ENCODE results near the gene ALPG.
A peak's percentile ranks its signal among the peaks of the same experiment; 100 is the strongest.
"Not testable (repeated sequence)": the region's sequence is repeated elsewhere in the genome, so short reads cannot be mapped to it uniquely, and the experiment has no call there.

Gene ALPG

GRCh38 chr2:232436381-232437194 is 29.9 kb downstream of the ALPG start:
- Mint-ChIP-seq H3K4me1 (peaks cover 11% of the 10 kb centered on the region), H3K36me3 (ENCODE audit: insufficient read depth) (peaks cover 1% of the 10 kb centered on the region), H3K4me3 (no peak overlapping the region), H3K27me3 (no peaks in the 10 kb centered on the region), H3K27ac (ENCODE audit: low read depth) (no peak overlapping the region), H3K9me3 (no peaks in the 10 kb centered on the region)
- DNase-seq (ENCODE audit: low spot score in 2 of 2) = no peak
- ATAC-seq (replicated peaks; ENCODE audit: extremely low read depth, poor library complexity, severe bottlenecking) = no peak

- Mint-ChIP-seq H3K4me3 (no peak overlapping the region), H3K36me3 (ENCODE audit: insufficient read depth) (peaks cover 1% of the 10 kb centered on the region), H3K9me3 (no peaks in the 10 kb centered on the region), H3K27me3 (no peaks in the 10 kb centered on the region), H3K4me1 (peaks cover 11% of the 10 kb centered on the region), H3K27ac (ENCODE audit: low read depth) (no peak overlapping the region)
- no peak for DNase-seq (ENCODE audit: low spot score in 2 of 2)
- no peak for ATAC-seq (replicated peaks; ENCODE audit: extremely low read depth, poor library complexity, severe bottlenecking)
Measured at GRCh38 chr2:232437195-232437571, 30.5 kb downstream of the ALPG start.

GRCh38 chr2:232438091-232438490 is 31.4 kb downstream of the ALPG start:
- no peak for ATAC-seq (replicated peaks; ENCODE audit: extremely low read depth, poor library complexity, severe bottlenecking)
- Mint-ChIP-seq H3K9me3 (no peaks in the 10 kb centered on the region), H3K4me3 (no peak overlapping the region), H3K27me3 (no peaks in the 10 kb centered on the region), H3K27ac (ENCODE audit: low read depth) (no peak overlapping the region), H3K4me1 (peaks cover 11% of the 10 kb centered on the region), H3K36me3 (ENCODE audit: insufficient read depth) (peaks cover 1% of the 10 kb centered on the region)
- no peak for DNase-seq (ENCODE audit: low spot score in 2 of 2)

- Mint-ChIP-seq H3K36me3 (ENCODE audit: insufficient read depth) (peaks cover 1% of the 10 kb centered on the region), H3K9me3 (no peaks in the 10 kb centered on the region), H3K4me3 (no peak overlapping the region), H3K4me1 (peaks cover 11% of the 10 kb centered on the region), H3K27ac (ENCODE audit: low read depth) (no peak overlapping the region), H3K27me3 (no peaks in the 10 kb centered on the region)
- ATAC-seq (replicated peaks; ENCODE audit: extremely low read depth, poor library complexity, severe bottlenecking) (peak; percentile 45), DNase-seq (ENCODE audit: low spot score in 2 of 2) (no peak)
Measured at GRCh38 chr2:232438951-232439757, 32.5 kb downstream of the ALPG start.

- ATAC-seq (replicated peaks; ENCODE audit: extremely low read depth, poor library complexity, severe bottlenecking) (no peak), DNase-seq (ENCODE audit: low spot score in 2 of 2) (no peak)
- Mint-ChIP-seq H3K9me3 (no peaks in the 10 kb centered on the region), H3K36me3 (ENCODE audit: insufficient read depth) (peaks cover 1% of the 10 kb centered on the region), H3K4me1 (peaks cover 11% of the 10 kb centered on the region), H3K27ac (ENCODE audit: low read depth) (no peak overlapping the region), H3K27me3 (no peaks in the 10 kb centered on the region), H3K4me3 (no peak overlapping the region)
Measured at GRCh38 chr2:232439758-232440135, 33.1 kb downstream of the ALPG start.

GRCh38 chr2:232440220-232441018 is 33.8 kb downstream of the ALPG start:
- peak; percentile 79 to 87 for DNase-seq (ENCODE audit: low spot score in 2 of 2)
- not testable (repeated sequence) for H3K27me3 Mint-ChIP-seq; H3K9me3 Mint-ChIP-seq; H3K36me3 Mint-ChIP-seq (ENCODE audit: insufficient read depth); H3K27ac Mint-ChIP-seq (ENCODE audit: low read depth); H3K4me3 Mint-ChIP-seq
- peaks cover 11% of the 10 kb centered on the region for H3K4me1 Mint-ChIP-seq
- ATAC-seq (replicated peaks; ENCODE audit: extremely low read depth, poor library complexity, severe bottlenecking) = peak; percentile 73

- Mint-ChIP-seq H3K4me1 (peaks cover 11% of the 10 kb centered on the region), H3K27ac (ENCODE audit: low read depth) (no peak overlapping the region), H3K4me3 (no peak overlapping the region), H3K27me3 (no peaks in the 10 kb centered on the region), H3K36me3 (ENCODE audit: insufficient read depth) (peaks cover 1% of the 10 kb centered on the region), H3K9me3 (no peaks in the 10 kb centered on the region)
- DNase-seq (ENCODE audit: low spot score in 2 of 2) (no peak), ATAC-seq (replicated peaks; ENCODE audit: extremely low read depth, poor library complexity, severe bottlenecking) (no peak)
Measured at GRCh38 chr2:232441147-232441651, 34.6 kb downstream of the ALPG start.

GRCh38 chr2:232441922-232442321 is 35.3 kb downstream of the ALPG start:
- not testable (repeated sequence) for H3K4me3 Mint-ChIP-seq; H3K36me3 Mint-ChIP-seq (ENCODE audit: insufficient read depth); H3K27ac Mint-ChIP-seq (ENCODE audit: low read depth); H3K27me3 Mint-ChIP-seq; H3K9me3 Mint-ChIP-seq; ATAC-seq (replicated peaks; ENCODE audit: extremely low read depth, poor library complexity, severe bottlenecking); DNase-seq (ENCODE audit: low spot score in 2 of 2)
- H3K4me1 Mint-ChIP-seq = peaks cover 11% of the 10 kb centered on the region

- not testable (repeated sequence) for H3K27me3 Mint-ChIP-seq; H3K9me3 Mint-ChIP-seq; H3K27ac Mint-ChIP-seq (ENCODE audit: low read depth); H3K36me3 Mint-ChIP-seq (ENCODE audit: insufficient read depth); DNase-seq (ENCODE audit: low spot score in 2 of 2); H3K4me3 Mint-ChIP-seq; ATAC-seq (replicated peaks; ENCODE audit: extremely low read depth, poor library complexity, severe bottlenecking)
- H3K4me1 Mint-ChIP-seq = peaks cover 11% of the 10 kb centered on the region
Measured at GRCh38 chr2:232442431-232442830, 35.8 kb downstream of the ALPG start.

- H3K27me3 Mint-ChIP-seq; H3K4me3 Mint-ChIP-seq; ATAC-seq (replicated peaks; ENCODE audit: extremely low read depth, poor library complexity, severe bottlenecking); H3K36me3 Mint-ChIP-seq (ENCODE audit: insufficient read depth); H3K27ac Mint-ChIP-seq (ENCODE audit: low read depth); DNase-seq (ENCODE audit: low spot score in 2 of 2); H3K9me3 Mint-ChIP-seq: not testable (repeated sequence)
- H3K4me1 Mint-ChIP-seq = peaks cover 11% of the 10 kb centered on the region
Measured at GRCh38 chr2:232443047-232443446, 36.4 kb downstream of the ALPG start.

- H3K4me1 Mint-ChIP-seq = peaks cover 11% of the 10 kb centered on the region
- not testable (repeated sequence) for H3K9me3 Mint-ChIP-seq; H3K27ac Mint-ChIP-seq (ENCODE audit: low read depth); DNase-seq (ENCODE audit: low spot score in 2 of 2); H3K36me3 Mint-ChIP-seq (ENCODE audit: insufficient read depth); H3K27me3 Mint-ChIP-seq; ATAC-seq (replicated peaks; ENCODE audit: extremely low read depth, poor library complexity, severe bottlenecking); H3K4me3 Mint-ChIP-seq
Measured at GRCh38 chr2:232443669-232444408, 37.2 kb downstream of the ALPG start.

All from central memory CD8-positive, alpha-beta T cell (primary cell).